Hepatocyte (in vitro differentiated cells): ENCODE results near the gene MCRIP2. TPM values are rescaled to one million over a fixed set of nuclear protein-coding genes. Genes with fewer than 3 reads are reported as not detected.
A peak's percentile ranks its signal among the peaks of the same experiment; 100 is the strongest.

Experiments
- DNase-seq: peaks from one replicate; pipeline ENCODE4 v3.0.0-alpha.2; 2016; ENCODE audit warnings: low spot score
- H2AFZ ChIP-seq: fragments of 200-600 bp; sonication (generic); 2 replicates; pipeline ENCODE4 v1.6.0; 2016; ENCODE audit warnings: antibody characterized with exemption, mild to moderate bottlenecking
- H3K27ac ChIP-seq: fragments of 200-600 bp; sonication (generic); 2 replicates; pipeline ENCODE4 v1.5.1; 2016; ENCODE audit warnings: mild to moderate bottlenecking
- H3K27me3 ChIP-seq: fragments of 200-600 bp; sonication (generic); 2 replicates; pipeline ENCODE4 v1.6.1; 2016
- H3K36me3 ChIP-seq: fragments of 200-600 bp; sonication (generic); replicated peaks from 2 replicates; pipeline ENCODE4 v1.5.1; 2016; ENCODE audit warnings: low read depth; ENCODE audit not compliant: insufficient read depth
- H3K4me1 ChIP-seq: fragments of 200-600 bp; sonication (generic); 2 replicates; pipeline ENCODE4 v1.5.1; 2016; ENCODE audit warnings: mild to moderate bottlenecking, moderate library complexity; ENCODE audit not compliant: insufficient read depth
- H3K4me2 ChIP-seq: fragments of 200-600 bp; sonication (generic); 2 replicates; pipeline ENCODE4 v1.6.0; 2016
- H3K4me3 ChIP-seq: fragments of 200-600 bp; sonication (generic); 2 replicates; pipeline ENCODE4 v1.5.1; 2016; ENCODE audit warnings: mild to moderate bottlenecking
- H3K79me2 ChIP-seq: fragments of 200-600 bp; sonication (generic); 2 replicates; pipeline ENCODE4 v1.6.0; 2017; ENCODE audit warnings: mild to moderate bottlenecking
- H3K9me2 ChIP-seq: fragments of 200-600 bp; sonication (generic); replicated peaks from 2 replicates; pipeline ENCODE4 v1.6.0; 2017; ENCODE audit warnings: mild to moderate bottlenecking; ENCODE audit not compliant: insufficient read depth
- H3K9me3 ChIP-seq: fragments of 200-600 bp; sonication (generic); 2 replicates; pipeline ENCODE4 v1.5.1; 2016; ENCODE audit warnings: low read depth, mild to moderate bottlenecking
- H4K20me1 ChIP-seq: fragments of 200-600 bp; sonication (generic); 2 replicates; pipeline ENCODE4 v1.6.0; 2016; ENCODE audit warnings: mild to moderate bottlenecking; ENCODE audit not compliant: insufficient read depth, poor library complexity, severe bottlenecking
- CTCF ChIP-seq: fragments of 200-600 bp; sonication (generic); IDR thresholded peaks from 2 replicates; pipeline ENCODE4 v1.5.1; 2016; ENCODE audit warnings: antibody characterized with exemption, mild to moderate bottlenecking; ENCODE audit not compliant: poor library complexity
- EZH2 ChIP-seq: fragments of 200-600 bp; sonication (generic); IDR thresholded peaks from 2 replicates; pipeline ENCODE4 v1.6.1; 2016; ENCODE audit warnings: antibody characterized with exemption, mild to moderate bottlenecking, borderline replicate concordance
- EZH2phosphoT487 ChIP-seq: fragments of 200-600 bp; sonication (generic); IDR thresholded peaks from one replicate; pipeline ENCODE4 v1.6.1; 2018; ENCODE audit warnings: antibody characterized with exemption, mild to moderate bottlenecking, low read depth, moderate library complexity; ENCODE audit not compliant: unreplicated experiment, severe bottlenecking
- WGBS: methylation state at CpG from one replicate; pipeline ENCODE4 v1.1.6; 2016; ENCODE audit warnings: low lambda C conversion rate; ENCODE audit errors: missing lambda C conversion rate; 5-methylcytosine and 5-hydroxymethylcytosine counted together
- polyA plus RNA-seq: library from polyadenylated mRNA; unstranded; fragments of >200 nt; fragmentation: Nextera tagmentation; extraction: Ambion mirVana; gene quantifications from 2 replicates; pipeline ENCODE4 v1.2.1, GENCODE V29; 2016
- total RNA-seq: library from RNA; depleted of rRNA; stranded (reverse); fragments of >200 nt; gene quantifications from 2 replicates; pipeline ENCODE4 v1.2.3, GENCODE V29; 2014

The MCRIP2 gene
- total and polyA plus RNA-seq, 2 experiments from 2014 or later = 43.0 to 100 TPM

GRCh38 chr16:674968-675883, 33.6 kb downstream of the MCRIP2 start, which contains the start of gene RHBDL1:
Gene RHBDL1 (plus strand): TSS chr16:675671. CDS start chr16:675791, 120 bp downstream.
- Histone ChIP-seq H2AFZ (no peak within 1 kb of the TSS), H3K9me3 (no peaks in the 10 kb centered on the region), H3K4me1 (peaks cover 20% of the 10 kb centered on the region), H3K36me3 (no peaks in the 10 kb centered on the region), H3K79me2 (no peaks in the 10 kb centered on the region), H3K4me2 (peak within 1 kb of the TSS; percentile 94), H3K27me3 (no peaks in the 10 kb centered on the region), H3K27ac (no peak within 1 kb of the TSS), H3K4me3 (peak within 1 kb of the TSS; percentile 36), H3K9me2 (no peaks in the 10 kb centered on the region), H4K20me1 (no peaks in the 10 kb centered on the region)
- TF ChIP-seq EZH2phosphoT487 (no peak), EZH2 (no peak), CTCF (no peak)
- peak; percentile 56 for DNase-seq
- 11% methylated on average over 37 of the region's 73 CpGs for WGBS

- WGBS = 67% methylated on average over 19 of the region's 25 CpGs
- peaks cover 4% of the 10 kb centered on the region for H3K79me2 ChIP-seq
- H3K27ac ChIP-seq = no peak overlapping the region
- H3K4me2 ChIP-seq = peak overlapping the region; percentile 94
- no peak overlapping the region for H3K4me3 ChIP-seq
- no peaks in the 10 kb centered on the region for H3K36me3 ChIP-seq
- no peak overlapping the region for H2AFZ ChIP-seq
- peaks cover 5% of the 10 kb centered on the region for H4K20me1 ChIP-seq
- no peaks in the 10 kb centered on the region for H3K27me3 ChIP-seq
- H3K4me1 ChIP-seq = peaks cover 22% of the 10 kb centered on the region
- peak; percentile 53 for DNase-seq
- H3K9me3 ChIP-seq = no peaks in the 10 kb centered on the region
- TF ChIP-seq CTCF = no peak
- TF ChIP-seq EZH2 = no peak
- TF ChIP-seq EZH2phosphoT487 = no peak
- H3K9me2 ChIP-seq = no peaks in the 10 kb centered on the region
Measured at GRCh38 chr16:675884-676564, 34.4 kb downstream of the MCRIP2 start.

GRCh38 chr16:676565-676902, 34.9 kb downstream of the MCRIP2 start:
- Histone ChIP-seq H2AFZ (no peak overlapping the region), H3K27ac (no peak overlapping the region), H3K36me3 (no peaks in the 10 kb centered on the region), H3K4me2 (no peak overlapping the region), H3K4me1 (peaks cover 27% of the 10 kb centered on the region), H3K4me3 (no peak overlapping the region), H3K9me3 (no peaks in the 10 kb centered on the region), H4K20me1 (peaks cover 11% of the 10 kb centered on the region), H3K79me2 (peaks cover 9% of the 10 kb centered on the region), H3K27me3 (no peaks in the 10 kb centered on the region), H3K9me2 (no peaks in the 10 kb centered on the region)
- DNase-seq = no peak
- whole genome bisulfite sequencing = 97% methylated on average over 19 of the region's 21 CpGs
- TF ChIP-seq EZH2phosphoT487 (no peak), EZH2 (no peak), CTCF (no peak)
